GM12878 (cell line): ENCODE data around the gene SLC9A7. TPM values are rescaled to one million over a fixed set of nuclear protein-coding genes. Genes with fewer than 3 reads are reported as not detected.

Source experiments
- ATAC-seq: fragments of 200-7000 bp; cut with Tn5 transposase; 3 replicates; pipeline ENCODE4 v1.9.1; 2020; ENCODE audit warnings: mild to moderate bottlenecking, moderate library complexity
- BruUV-seq: library from RNA; stranded (reverse); fragments of 400-500 nt; replicated peaks from 2 replicates; lab custom pipeline; 2021; lab: Mats Ljungman, UMichigan
- CTCF ChIA-PET: fragments of 300-600 bp; sonication (Branson Sonifier 250); formaldehyde crosslinking; extraction: SDS; loops from one replicate; lab custom pipeline; 2021; ENCODE audit warnings: inconsistent platforms; lab: Yijun Ruan, JAX
- POLR2A ChIA-PET: fragments of 350-600 bp; formaldehyde crosslinking; extraction: SDS; loops from one replicate; lab custom pipeline; 2021; ENCODE audit warnings: inconsistent platforms; lab: Charles Lee
- RAD21 ChIA-PET: fragments of 300-600 bp; sonication (Branson Sonifier 250); formaldehyde crosslinking; loops from one replicate; lab custom pipeline; 2023; ENCODE audit warnings: antibody characterized with exemption; ENCODE audit not compliant: unreplicated experiment; lab: Charles Lee
- SMC1A ChIA-PET: fragments of 300-600 bp; sonication (Branson Sonifier 250); formaldehyde crosslinking; loops from one replicate; lab custom pipeline; 2023; ENCODE audit not compliant: unreplicated experiment, uncharacterized antibody; lab: Charles Lee
- DNase-seq: peaks from one replicate; pipeline ENCODE4 v3.0.0-alpha.2; 2011; ENCODE audit warnings: low read depth, low spot score
- FAIRE-seq: peaks from 3 replicates; lab custom pipeline; 2011; peaks lifted over from hg19 to GRCh38; lab: Jason Lieb, UNC
- H2AFZ ChIP-seq: 2 replicates; pipeline ENCODE4 v1.6.0; 2011; ENCODE audit warnings: low read depth, low read length, control low read depth; ENCODE audit not compliant: control insufficient read depth
- H3K27ac ChIP-seq: 2 replicates; pipeline ENCODE4 v1.5.1; 2011; ENCODE audit warnings: control low read depth; ENCODE audit not compliant: control insufficient read depth, insufficient read depth
- H3K27me3 ChIP-seq, 2 experiments: replicated peaks in 1 of 2; 2 replicates each; pipeline versions ENCODE4 v1.6.0 to v1.6.1; 2011; ENCODE audit warnings: low read length in 1 of 2; ENCODE audit not compliant: control insufficient read depth in 2 of 2, insufficient read depth in 2 of 2
- H3K36me3 ChIP-seq, 2 experiments: 2 replicates each; pipeline ENCODE4 v1.5.1; 2011; ENCODE audit warnings: low read length in 1 of 2; ENCODE audit not compliant: control insufficient read depth in 2 of 2, insufficient read depth in 2 of 2
- H3K4me1 ChIP-seq: 2 replicates; pipeline ENCODE4 v1.6.1; 2011; ENCODE audit warnings: mild to moderate bottlenecking, low read length, moderate library complexity, mixed read lengths; ENCODE audit not compliant: control insufficient read depth, insufficient read depth
- H3K4me2 ChIP-seq: 2 replicates; pipeline ENCODE4 v1.6.0; 2011; ENCODE audit warnings: control low read depth; ENCODE audit not compliant: control insufficient read depth, insufficient read depth
- H3K4me3 ChIP-seq: fragments of 200-600 bp; sonication (generic); 2 replicates; pipeline ENCODE4 v1.5.1; 2016
- H3K79me2 ChIP-seq: 2 replicates; pipeline ENCODE4 v1.6.0; 2011; ENCODE audit warnings: low read length; ENCODE audit not compliant: control insufficient read depth, insufficient read depth
- H3K9ac ChIP-seq: 2 replicates; pipeline ENCODE4 v1.8.0; 2011; ENCODE audit warnings: low read length, control low read depth, mixed read lengths; ENCODE audit not compliant: control insufficient read depth, insufficient read depth
- H3K9me3 ChIP-seq: replicated peaks from 3 replicates; pipeline ENCODE4 v1.5.1; 2011; ENCODE audit warnings: mild to moderate bottlenecking, low read length; ENCODE audit not compliant: control insufficient read depth, insufficient read depth
- H4K20me1 ChIP-seq: 2 replicates; pipeline ENCODE4 v1.6.0; 2011; ENCODE audit not compliant: control insufficient read depth, insufficient read depth
- CBX5 ChIP-seq: sonication (generic); IDR thresholded peaks from 2 replicates; pipeline ENCODE4 v1.6.1; 2016; ENCODE audit warnings: low read depth, moderate library complexity, mild to moderate bottlenecking, inconsistent platforms
- CTCF ChIP-seq, 3 experiments: IDR thresholded peaks in 2 of 3; conservative IDR thresholded peaks in 1 of 3; 2 replicates each; pipeline ENCODE4 v1.5.1; 2011; ENCODE audit warnings: low read depth in 3 of 3, low read length in 3 of 3, mild to moderate bottlenecking in 3 of 3, control low read depth in 2 of 3, moderate library complexity in 2 of 3, inconsistent platforms in 1 of 3, mixed read lengths in 1 of 3; ENCODE audit not compliant: control insufficient read depth in 2 of 3, insufficient read depth in 1 of 3; ENCODE audit errors: extremely low read depth in 1 of 3
- DPF2 ChIP-seq: fragments of 450-650 bp; IDR thresholded peaks from 2 replicates; pipeline ENCODE4 v1.6.1; 2017; ENCODE audit warnings: mild to moderate bottlenecking
- ESRRA ChIP-seq: IDR thresholded peaks from 2 replicates; pipeline ENCODE4 v1.6.1; 2012; ENCODE audit warnings: mild to moderate bottlenecking, low read length, improper control_type of control experiment
- FOXM1 ChIP-seq: IDR thresholded peaks from 2 replicates; pipeline ENCODE4 v1.6.1; 2012; ENCODE audit warnings: low read depth, mild to moderate bottlenecking, inconsistent platforms, low read length, moderate library complexity
- GABPA ChIP-seq: IDR thresholded peaks from 2 replicates; pipeline ENCODE4 v1.6.1; 2014; ENCODE audit warnings: antibody characterized with exemption, low read depth, mild to moderate bottlenecking, inconsistent platforms
- HDGF ChIP-seq: fragments of 450-650 bp; IDR thresholded peaks from 2 replicates; pipeline ENCODE4 v1.6.1; 2016; ENCODE audit warnings: antibody characterized with exemption
- JUNB ChIP-seq: IDR thresholded peaks from 2 replicates; pipeline ENCODE4 v1.6.1; 2016; ENCODE audit warnings: antibody characterized with exemption, mild to moderate bottlenecking
- MYB ChIP-seq: fragments of 150-350 bp; IDR thresholded peaks from 2 replicates; pipeline ENCODE4 v1.6.1; 2014; ENCODE audit warnings: mild to moderate bottlenecking, low read depth, low read length, borderline replicate concordance
- NFXL1 ChIP-seq: fragments of 450-650 bp; IDR thresholded peaks from 2 replicates; pipeline ENCODE4 v1.6.1; 2017; ENCODE audit warnings: antibody characterized with exemption, mild to moderate bottlenecking, borderline replicate concordance
- NR2F1 ChIP-seq: fragments of 450-650 bp; conservative IDR thresholded peaks from 2 replicates; pipeline ENCODE4 v1.6.1; 2017; ENCODE audit warnings: mild to moderate bottlenecking
- PBX3 ChIP-seq: IDR thresholded peaks from 2 replicates; pipeline ENCODE4 v1.6.1; 2011; ENCODE audit warnings: mild to moderate bottlenecking, low read depth, low read length, moderate library complexity; ENCODE audit not compliant: insufficient replicate concordance
- SMARCA5 ChIP-seq: fragments of 450-650 bp; IDR thresholded peaks from 2 replicates; pipeline ENCODE4 v1.6.1; 2017; ENCODE audit warnings: mild to moderate bottlenecking
- USF1 ChIP-seq: IDR thresholded peaks from 2 replicates; pipeline ENCODE4 v1.6.1; 2011; ENCODE audit warnings: borderline replicate concordance, low read depth, mild to moderate bottlenecking, moderate library complexity, mixed read lengths, low read length; ENCODE audit not compliant: insufficient read depth; ENCODE audit errors: extremely low read length
- ZNF274 ChIP-seq: IDR thresholded peaks from one replicate; pipeline ENCODE4 v1.8.0; 2011; ENCODE audit not compliant: insufficient read length, insufficient read depth
- ZNF622 ChIP-seq: fragments of 450-650 bp; IDR thresholded peaks from 2 replicates; pipeline ENCODE4 v1.6.1; 2017; ENCODE audit warnings: mild to moderate bottlenecking, inconsistent platforms
- WGBS: methylation state at CpG from one replicate; pipeline ENCODE4 v1.1.6; 2016; ENCODE audit warnings: low lambda C conversion rate; ENCODE audit not compliant: insufficient replicate concordance, insufficient coverage; ENCODE audit errors: missing lambda C conversion rate; 5-methylcytosine and 5-hydroxymethylcytosine counted together
- in situ Hi-C: fragments of 300-500 bp; cut with MboI; formaldehyde crosslinking; loops from 9 replicates; pipeline ENCODE4 v1.14.3; 2018; ENCODE audit warnings: mixed read lengths
- intact Hi-C: fragments of 100-400 bp; cut with micrococcal nuclease; formaldehyde crosslinking; loops from one replicate; pipeline ENCODE4 v1.14.2; 2022; ENCODE audit not compliant: unreplicated experiment
- polyA plus RNA-seq, 11 experiments: library from polyadenylated mRNA; depleted of rRNA in 4 of 11; unstranded in 6 of 11; stranded (reverse) in 5 of 11; fragments of >200 nt; fragmentation: Nextera tagmentation in 4 of 11; fragmentation: Illumina TruSeq in 1 of 11; extraction: Ambion mirVana in 4 of 11; extraction: Trizol in 1 of 11; gene quantifications; 1 replicate in 1 of 11; 2 replicates in 10 of 11; pipeline versions ENCODE4 v1.2.1 to v1.2.3, GENCODE V29; 2011 to 2016; ENCODE audit warnings: inconsistent platforms in 2 of 11, missing spikeins in 2 of 11, low read depth in 1 of 11
- total RNA-seq, 4 experiments: library from RNA; depleted of rRNA in 3 of 4; stranded (reverse); fragments of >200 nt in 3 of 4; fragmentation: Illumina TruSeq in 1 of 4; extraction: Trizol in 1 of 4; gene quantifications; 2 replicates each; pipeline versions ENCODE4 v1.2.1 to v1.2.3, GENCODE V29; 2013 to 2021

SLC9A7 gene
- total and polyA plus RNA-seq, 10 of the 15 experiments (the other 5 are each of a cell fraction or from before 2014, with no cell fraction given): 5.0 to 62.8 (median 30.5) TPM

GRCh38 chrX:46587753-46588171 is 171.2 kb downstream of the SLC9A7 start:
- SMC1A ChIA-PET: interaction anchor here (0.8 to 3.2 kb wide), 10 partner anchors 8 to 95 kb away, joined by 3 to 16 read pairs (median 8); no protein-coding TSS in a partner anchor
- H3K4me3 ChIP-seq: peak overlapping the region; percentile 40; the same call in 1 of the 2 replicates
- peak overlapping the region; percentile 62; the same call in 1 of the 2 replicates for H3K4me2 ChIP-seq
- no peaks in the 10 kb centered on the region; the same call in 1 of the 2 replicates for H4K20me1 ChIP-seq
- TF ChIP-seq CTCF (IDR thresholded peaks at IDR 0.05 in 2 of 3, conservative IDR thresholded peaks at IDR 0.05 in 1 of 3; ENCODE audit: control insufficient read depth in 2 of 3, extremely low read depth in 1 of 3, insufficient read depth in 1 of 3, low read depth in 3 of 3, low read length in 3 of 3) (no peak), NFXL1 (no peak), FOXM1 (no peak), PBX3 (no peak), SMARCA5 (no peak), ESRRA (no peak), JUNB (no peak), CBX5 (no peak), DPF2 (no peak), GABPA (no peak), USF1 (no peak), HDGF (no peak), NR2F1 (no peak), ZNF622 (no peak), MYB (no peak), ZNF274 (no peak)
- H3K27ac ChIP-seq: peak overlapping the region; percentile 41; the same call in 1 of the 2 replicates
- peaks cover 14% of the 10 kb centered on the region for H3K79me2 ChIP-seq
- no peak overlapping the region for H3K9ac ChIP-seq
- H3K9me3 ChIP-seq: no peaks in the 10 kb centered on the region; the same call in 2 of the 3 replicates
- in situ Hi-C loops (no loop called here), intact Hi-C loops (no loop called here)
- WGBS: 21% methylated on average over 5 of the region's 5 CpGs
- CTCF ChIA-PET: interaction anchor here (1.1 to 3.4 kb wide), 4 partner anchors 10 to 161 kb away, joined by 3 to 19 read pairs (median 8); no protein-coding TSS in a partner anchor
- no peak overlapping the region for H2AFZ ChIP-seq
- no peak for FAIRE-seq
- 0 out of 3 replicates have a peak, but pooled peaks have one; percentile 7 for ATAC-seq
- POLR2A ChIA-PET: interaction anchor here (1.1 to 2.1 kb wide), 4 partner anchors 10 to 49 kb away, joined by 4 to 8 read pairs (median 5); no protein-coding TSS in a partner anchor
- DNase-seq: no peak
- no TSS peak for BruUV-seq
- no peaks in the 10 kb centered on the region for H3K27me3 ChIP-seq
- peaks cover 21% of the 10 kb centered on the region for H3K4me1 ChIP-seq
- no peaks in the 10 kb centered on the region; a peak in 1 of 4 replicates for H3K36me3 ChIP-seq
- RAD21 ChIA-PET: interaction anchor here (0.8 to 3.6 kb wide), 7 partner anchors 10 to 206 kb away, joined by 3 to 22 read pairs (median 4); no protein-coding TSS in a partner anchor
